HepG2 (cell line): ENCODE data around the gene HS3ST1. TPM values are rescaled to one million over a fixed set of nuclear protein-coding genes. Genes with fewer than 3 reads are reported as not detected.

Experiments
- NR0B2 ChIP-seq: sonication (generic); formaldehyde crosslinking; IDR thresholded peaks from 2 replicates; pipeline ENCODE4 v1.4.0; 2020; ENCODE audit warnings: mild to moderate bottlenecking, missing genetic modification reagents
- PCBP2 ChIP-seq: fragments of 200-400 bp; formaldehyde crosslinking; optimal IDR thresholded peaks from 2 replicates; pipeline ENCODE3; 2018; ENCODE audit warnings: low read length, low read depth; ENCODE audit not compliant: poor library complexity, severe bottlenecking
- SMC3 ChIP-seq: IDR thresholded peaks from 2 replicates; pipeline ENCODE4 v1.6.1; 2011; ENCODE audit warnings: low read length, improper control_type of control experiment
- U2AF1 ChIP-seq: fragments of 200-400 bp; formaldehyde crosslinking; optimal IDR thresholded peaks from 2 replicates; pipeline ENCODE3; 2017; ENCODE audit warnings: mild to moderate bottlenecking, low read depth, low read length
- ZNF329 ChIP-seq: sonication (generic); formaldehyde crosslinking; IDR thresholded peaks from 2 replicates; pipeline ENCODE4 v1.9.0; 2021; ENCODE audit warnings: low read depth, mild to moderate bottlenecking, missing genetic modification reagents
- polyA plus RNA-seq, 8 experiments: library from polyadenylated mRNA; depleted of rRNA in 3 of 8; stranded (reverse) in 7 of 8; unstranded in 1 of 8; fragments of >200 nt; fragmentation: Illumina TruSeq in 4 of 8; extraction: Trizol in 4 of 8; gene quantifications; 2 replicates each; pipeline versions ENCODE4 v1.2.1 to v1.2.3, GENCODE V29; 2011 to 2016; ENCODE audit warnings: low read depth in 4 of 8, missing spikeins in 1 of 8, mixed read lengths in 1 of 8; ENCODE audit not compliant: insufficient read depth in 1 of 8
- total RNA-seq, 5 experiments: library from RNA; depleted of rRNA; stranded (reverse); fragments of >200 nt; fragmentation: Illumina TruSeq; extraction: Trizol; gene quantifications; 2 replicates each; pipeline ENCODE4 v1.2.3, GENCODE V29; 2016; ENCODE audit warnings: low read depth in 1 of 5
- TF ChIP-seq, protein P1 (sequence below): sonication (generic); formaldehyde crosslinking; IDR thresholded peaks from one replicate; pipeline ENCODE4 v1.5.1; 2020; ENCODE audit warnings: mild to moderate bottlenecking, missing genetic modification reagents; ENCODE audit errors: not compliant biosample characterization

Gene HS3ST1
- total and polyA plus RNA-seq, 2 of the 13 experiments (the other 11 are each of a cell fraction or from before 2014, with no cell fraction given): not detected

- no peak for TF ChIP-seq ZNF329 (CRISPR knock-in tag)
- TF ChIP-seq, protein P1, sequence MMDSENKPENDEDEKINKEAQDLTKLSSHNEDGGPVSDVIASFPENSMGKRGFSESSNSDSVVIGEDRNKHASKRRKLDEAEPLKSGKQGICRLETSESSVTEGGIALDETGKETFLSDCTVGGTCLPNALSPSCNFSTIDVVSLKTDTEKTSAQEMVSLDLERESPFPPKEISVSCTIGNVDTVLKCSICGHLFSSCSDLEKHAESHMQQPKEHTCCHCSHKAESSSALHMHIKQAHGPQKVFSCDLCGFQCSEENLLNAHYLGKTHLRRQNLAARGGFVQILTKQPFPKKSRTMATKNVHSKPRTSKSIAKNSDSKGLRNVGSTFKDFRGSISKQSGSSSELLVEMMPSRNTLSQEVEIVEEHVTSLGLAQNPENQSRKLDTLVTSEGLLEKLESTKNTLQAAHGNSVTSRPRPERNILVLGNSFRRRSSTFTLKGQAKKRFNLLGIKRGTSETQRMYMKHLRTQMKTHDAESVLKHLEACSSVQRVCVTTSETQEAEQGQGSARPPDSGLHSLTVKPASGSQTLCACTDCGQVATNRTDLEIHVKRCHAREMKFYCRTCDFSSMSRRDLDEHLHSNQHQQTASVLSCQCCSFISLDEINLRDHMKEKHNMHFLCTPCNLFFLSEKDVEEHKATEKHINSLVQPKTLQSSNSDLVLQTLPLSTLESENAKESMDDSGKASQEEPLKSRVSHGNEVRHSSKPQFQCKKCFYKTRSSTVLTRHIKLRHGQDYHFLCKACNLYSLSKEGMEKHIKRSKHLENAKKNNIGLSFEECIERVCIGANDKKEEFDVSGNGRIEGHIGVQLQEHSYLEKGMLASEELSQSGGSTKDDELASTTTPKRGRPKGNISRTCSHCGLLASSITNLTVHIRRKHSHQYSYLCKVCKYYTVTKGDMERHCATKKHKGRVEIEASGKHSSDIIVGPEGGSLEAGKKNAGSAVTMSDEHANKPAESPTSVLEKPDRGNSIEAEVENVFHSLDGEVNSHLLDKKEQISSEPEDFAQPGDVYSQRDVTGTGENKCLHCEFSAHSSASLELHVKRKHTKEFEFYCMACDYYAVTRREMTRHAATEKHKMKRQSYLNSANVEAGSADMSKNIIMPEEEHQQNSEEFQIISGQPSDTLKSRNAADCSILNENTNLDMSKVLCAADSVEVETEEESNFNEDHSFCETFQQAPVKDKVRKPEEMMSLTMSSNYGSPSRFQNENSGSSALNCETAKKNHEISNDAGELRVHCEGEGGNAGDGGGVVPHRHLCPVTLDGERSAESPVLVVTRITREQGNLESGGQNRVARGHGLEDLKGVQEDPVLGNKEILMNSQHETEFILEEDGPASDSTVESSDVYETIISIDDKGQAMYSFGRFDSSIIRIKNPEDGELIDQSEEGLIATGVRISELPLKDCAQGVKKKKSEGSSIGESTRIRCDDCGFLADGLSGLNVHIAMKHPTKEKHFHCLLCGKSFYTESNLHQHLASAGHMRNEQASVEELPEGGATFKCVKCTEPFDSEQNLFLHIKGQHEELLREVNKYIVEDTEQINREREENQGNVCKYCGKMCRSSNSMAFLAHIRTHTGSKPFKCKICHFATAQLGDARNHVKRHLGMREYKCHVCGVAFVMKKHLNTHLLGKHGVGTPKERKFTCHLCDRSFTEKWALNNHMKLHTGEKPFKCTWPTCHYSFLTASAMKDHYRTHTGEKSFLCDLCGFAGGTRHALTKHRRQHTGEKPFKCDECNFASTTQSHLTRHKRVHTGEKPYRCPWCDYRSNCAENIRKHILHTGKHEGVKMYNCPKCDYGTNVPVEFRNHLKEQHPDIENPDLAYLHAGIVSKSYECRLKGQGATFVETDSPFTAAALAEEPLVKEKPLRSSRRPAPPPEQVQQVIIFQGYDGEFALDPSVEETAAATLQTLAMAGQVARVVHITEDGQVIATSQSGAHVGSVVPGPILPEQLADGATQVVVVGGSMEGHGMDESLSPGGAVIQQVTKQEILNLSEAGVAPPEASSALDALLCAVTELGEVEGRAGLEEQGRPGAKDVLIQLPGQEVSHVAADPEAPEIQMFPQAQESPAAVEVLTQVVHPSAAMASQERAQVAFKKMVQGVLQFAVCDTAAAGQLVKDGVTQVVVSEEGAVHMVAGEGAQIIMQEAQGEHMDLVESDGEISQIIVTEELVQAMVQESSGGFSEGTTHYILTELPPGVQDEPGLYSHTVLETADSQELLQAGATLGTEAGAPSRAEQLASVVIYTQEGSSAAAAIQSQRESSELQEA: no peak
- TF ChIP-seq U2AF1: no peak
- TF ChIP-seq SMC3: no peak
- no peak for TF ChIP-seq NR0B2 (CRISPR knock-in tag)
- no peak for TF ChIP-seq PCBP2
- TF ChIP-seq, all 625 proteins: peak for 0
These were observed 41.1 kb upstream of the HS3ST1 start (continued) for GRCh38 chr4:11469650-11470437.
